ENCODE results near the gene TNFRSF1A.
"Not testable (repeated sequence)": the region's sequence is repeated elsewhere in the genome, so short reads cannot be mapped to it uniquely, and the experiment has no call there.

Gene TNFRSF1A

DNA sequence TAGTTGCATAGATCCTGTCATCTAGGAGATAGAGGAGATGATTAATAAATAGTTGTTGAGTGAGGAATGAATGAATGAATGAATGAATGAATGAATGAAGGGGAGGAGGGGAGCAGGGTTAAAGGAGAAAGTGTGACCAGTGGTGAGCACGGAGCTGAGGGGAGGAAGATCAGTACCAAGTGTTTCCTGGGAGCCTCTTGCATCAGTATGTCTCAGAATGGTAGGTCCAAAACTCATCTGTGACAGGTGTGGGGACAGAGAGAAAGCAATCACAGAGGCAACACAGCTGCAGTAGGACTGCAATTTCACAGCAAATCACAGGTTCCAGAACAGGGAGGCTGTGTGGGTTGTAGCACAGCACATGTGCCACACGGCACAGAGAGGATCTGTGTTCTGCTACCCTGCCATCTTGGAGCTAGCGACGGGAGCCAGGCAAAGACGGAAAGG lies 14.5 kb upstream of the TNFRSF1A start:
- TF ChIP-seq POLR2A (IDR thresholded peaks at IDR 0.05; ENCODE audit: low read length) = no peak
- no peak for TF ChIP-seq GATA1 (IDR thresholded peaks at IDR 0.05; ENCODE audit: low read depth, low read length)

DNA sequence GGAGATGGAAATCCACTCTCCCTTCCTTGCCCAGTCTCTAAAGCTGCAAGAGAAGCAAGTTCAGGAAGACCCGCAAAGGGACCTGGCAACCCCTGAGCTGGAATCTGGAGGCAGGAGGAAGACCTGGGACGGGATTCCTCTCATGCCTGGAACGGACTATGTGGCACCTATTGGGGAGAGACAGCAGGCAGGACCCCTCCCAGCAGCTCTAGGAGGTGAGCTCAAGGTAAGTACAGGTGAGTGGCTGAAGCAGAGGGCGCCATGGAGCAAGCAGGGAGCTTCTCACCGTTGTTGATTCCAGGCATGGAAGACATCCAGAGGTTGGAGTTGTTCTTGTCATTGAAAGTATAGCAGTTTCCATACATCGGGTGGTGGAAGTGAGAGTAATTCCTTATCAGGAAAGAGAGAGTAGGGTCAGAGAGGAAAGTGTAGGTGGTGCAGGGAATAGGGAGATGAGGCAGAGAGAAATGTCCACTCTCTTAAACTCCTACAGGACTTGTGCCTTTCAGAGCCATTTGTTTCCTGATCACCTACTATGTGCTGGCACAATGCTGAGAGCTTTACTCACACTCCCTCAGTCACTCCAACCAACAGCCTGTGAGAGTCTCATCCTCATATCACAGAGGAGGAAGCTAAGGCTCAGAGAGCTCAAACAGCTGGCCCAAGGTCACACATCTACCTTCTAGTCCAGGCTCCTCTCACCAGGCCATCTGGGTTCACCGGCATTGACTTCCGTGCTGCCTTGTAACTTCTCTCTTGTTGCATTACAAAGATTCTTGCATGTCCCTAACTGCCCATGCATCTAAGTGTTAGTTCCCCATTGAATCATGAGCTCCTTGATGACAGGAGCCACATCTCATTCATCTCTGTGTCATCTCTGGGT lies 13.9 kb upstream of the TNFRSF1A start:
- DNase-seq = no peak
- TF ChIP-seq GATA1 (IDR thresholded peaks at IDR 0.05; ENCODE audit: low read depth, low read length) = no peak
- TF ChIP-seq POLR2A (IDR thresholded peaks at IDR 0.05; ENCODE audit: low read length) = no peak

More for the DNA sequence above, 14.5 kb upstream of the TNFRSF1A start:
- no peak for DNase-seq

DNA sequence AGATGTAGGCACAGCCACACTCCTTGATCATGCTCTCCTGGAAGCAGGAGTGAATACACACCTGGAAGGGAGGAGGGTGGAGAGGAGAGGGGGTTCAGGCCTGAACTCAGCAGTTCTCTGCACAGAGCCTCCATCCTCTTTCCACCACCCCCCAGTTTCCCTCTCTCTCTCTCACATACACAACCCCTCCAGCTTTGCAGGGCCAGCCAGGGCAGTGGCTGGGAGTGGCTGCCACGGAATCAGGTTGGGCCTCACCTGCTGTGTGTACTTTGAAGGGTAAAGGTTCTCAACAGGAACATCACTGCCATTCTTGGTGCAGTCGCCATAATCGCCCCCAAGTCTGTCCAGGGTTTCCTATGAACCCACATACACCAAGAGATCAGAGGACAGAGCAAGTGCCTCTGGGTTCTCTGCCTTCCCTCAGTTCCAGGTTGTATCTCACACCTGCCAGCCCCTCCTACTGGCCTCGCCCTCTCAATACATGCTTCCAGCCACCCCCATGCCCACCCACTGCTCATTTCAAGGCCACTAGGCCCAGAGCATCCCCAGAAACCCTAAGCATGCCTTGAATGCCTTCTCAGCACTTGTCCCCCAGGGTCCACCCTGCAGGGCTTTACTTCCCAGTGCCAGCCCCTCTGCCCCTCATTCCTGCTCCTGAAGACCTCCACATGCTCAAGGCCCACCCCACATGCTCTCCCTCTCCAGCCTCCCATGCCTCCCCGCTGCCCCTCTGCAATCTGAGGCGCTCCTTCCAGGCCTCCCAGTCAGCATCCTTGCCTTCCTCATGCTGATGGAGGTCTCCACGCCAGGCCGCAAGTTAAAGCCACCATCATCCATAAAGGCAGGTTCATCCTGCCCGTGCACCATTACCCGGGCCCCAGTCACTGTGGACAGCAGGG lies 12.9 kb upstream of the TNFRSF1A start:
- TF ChIP-seq GATA1 (IDR thresholded peaks at IDR 0.05; ENCODE audit: low read depth, low read length) (no peak), POLR2A (IDR thresholded peaks at IDR 0.05; ENCODE audit: low read length) (no peak)
- DNase-seq = no peak

DNA sequence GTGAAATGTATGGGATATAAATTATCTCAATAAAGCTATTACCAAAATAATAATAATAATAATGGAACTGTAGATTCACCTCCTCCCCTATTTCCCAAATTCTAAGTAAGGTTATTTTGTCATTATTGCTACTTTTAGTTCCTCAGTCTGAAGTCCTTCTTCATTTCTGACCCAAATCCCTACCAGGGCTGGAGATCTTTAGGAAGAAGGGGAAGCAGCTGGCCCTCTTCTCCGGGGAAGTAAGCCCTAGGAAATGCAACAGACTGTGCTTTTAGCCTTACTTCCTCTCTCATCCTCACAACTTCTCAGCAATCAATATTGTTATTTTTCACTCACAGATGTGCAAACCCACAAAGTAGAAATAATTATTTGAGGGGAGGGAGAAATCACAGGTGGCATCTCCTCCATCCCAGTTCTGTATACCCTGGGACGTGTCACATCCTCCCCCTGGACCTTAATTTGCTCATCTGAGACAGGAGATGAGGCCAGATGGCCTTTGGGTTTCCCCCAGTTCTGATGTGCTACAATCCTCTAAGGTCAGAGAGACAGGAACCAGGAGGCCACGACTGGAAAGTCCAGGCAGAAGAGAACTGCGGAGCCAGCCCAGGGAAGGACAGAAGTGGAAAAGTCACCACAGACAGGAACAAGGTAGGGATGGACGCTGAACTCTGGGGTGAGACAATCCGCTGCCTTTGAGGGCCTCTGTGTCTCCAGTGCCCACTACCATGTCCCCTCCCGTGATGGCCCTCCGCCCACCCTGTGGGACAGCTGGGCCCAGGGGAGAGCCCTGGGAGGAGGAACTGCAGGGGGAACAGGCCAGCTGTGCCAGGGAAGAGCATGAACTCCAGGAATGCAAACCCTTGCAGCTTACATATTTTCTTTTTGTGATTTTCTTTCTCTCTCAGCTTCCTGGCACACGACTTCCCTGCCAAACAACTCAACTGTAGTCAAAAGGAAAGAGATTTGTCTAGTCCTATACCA lies 10.6 kb upstream of the TNFRSF1A start:
- no peak for DNase-seq
- TF ChIP-seq GATA1 (IDR thresholded peaks at IDR 0.05; ENCODE audit: low read depth, low read length) (no peak), POLR2A (IDR thresholded peaks at IDR 0.05; ENCODE audit: low read length) (no peak)

DNA sequence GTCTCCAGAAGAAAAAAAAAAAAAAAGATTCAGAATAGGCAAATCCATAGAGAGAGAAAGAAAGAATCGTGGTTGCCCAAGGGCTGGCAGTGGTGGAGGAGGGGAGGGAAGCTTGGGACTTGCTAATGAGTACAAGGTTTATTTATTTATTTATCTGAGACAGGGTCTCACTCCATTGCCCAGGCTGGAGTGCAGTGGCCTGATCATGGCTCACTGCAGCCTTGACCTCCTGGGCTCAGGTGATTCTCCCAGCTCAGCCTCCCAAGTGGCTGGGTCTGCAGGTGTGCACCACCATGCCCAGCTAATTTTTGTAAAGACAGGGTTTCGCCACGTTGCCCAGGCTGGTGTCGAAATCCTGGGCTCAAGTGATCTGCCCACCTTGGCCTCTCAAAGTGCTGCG lies 9.7 kb upstream of the TNFRSF1A start:
- DNase-seq = no peak
- TF ChIP-seq GATA1 (IDR thresholded peaks at IDR 0.05; ENCODE audit: low read depth, low read length) = no peak

DNA sequence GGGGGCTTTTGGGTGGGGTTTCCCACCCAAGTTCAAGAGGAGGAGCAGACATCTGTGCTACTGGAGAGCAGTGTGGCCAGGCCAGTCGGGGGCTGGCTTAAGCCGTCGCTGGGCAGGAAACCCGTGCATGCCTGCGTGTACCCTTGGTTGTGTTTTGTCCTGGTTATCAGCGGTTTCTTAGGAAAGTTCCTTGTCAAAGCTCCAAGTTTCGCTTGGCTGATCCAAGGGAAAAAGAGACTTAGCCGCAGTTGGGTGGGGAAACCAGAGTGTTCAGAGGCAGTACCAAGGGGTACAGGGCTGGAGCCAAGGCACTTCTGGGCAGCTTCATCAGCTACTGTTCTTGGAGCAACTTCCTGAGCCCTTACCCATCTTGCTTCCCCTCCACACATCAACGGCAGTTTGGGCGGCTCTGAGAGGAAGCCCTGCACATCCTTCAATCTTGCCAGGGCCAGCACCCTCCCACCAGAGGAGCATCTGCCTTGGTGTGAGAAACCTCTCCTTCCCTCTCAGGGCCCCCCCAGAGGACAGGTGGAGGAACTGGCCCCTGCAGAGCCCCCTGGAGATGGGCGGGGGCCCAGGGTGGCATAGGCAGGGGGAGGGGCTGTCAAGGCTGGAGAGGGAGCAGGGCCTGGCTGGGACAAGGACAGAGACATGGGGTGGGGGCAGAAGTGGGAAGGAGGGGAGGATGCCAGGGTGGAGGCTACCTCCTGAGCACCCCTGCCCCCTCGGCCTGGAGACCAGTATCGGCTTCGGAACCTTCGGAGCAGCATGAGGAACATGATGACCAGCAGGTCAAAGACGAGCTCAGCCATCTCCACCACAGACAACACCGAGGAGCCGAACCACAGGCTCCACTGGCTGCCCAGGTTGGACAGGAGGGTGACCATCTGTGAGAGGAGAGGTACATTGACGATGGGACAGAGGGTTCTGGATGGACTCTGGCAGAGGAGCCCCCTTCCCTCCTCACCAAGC lies 5.8 kb upstream of the TNFRSF1A start:
- DNase-seq = no peak

DNA sequence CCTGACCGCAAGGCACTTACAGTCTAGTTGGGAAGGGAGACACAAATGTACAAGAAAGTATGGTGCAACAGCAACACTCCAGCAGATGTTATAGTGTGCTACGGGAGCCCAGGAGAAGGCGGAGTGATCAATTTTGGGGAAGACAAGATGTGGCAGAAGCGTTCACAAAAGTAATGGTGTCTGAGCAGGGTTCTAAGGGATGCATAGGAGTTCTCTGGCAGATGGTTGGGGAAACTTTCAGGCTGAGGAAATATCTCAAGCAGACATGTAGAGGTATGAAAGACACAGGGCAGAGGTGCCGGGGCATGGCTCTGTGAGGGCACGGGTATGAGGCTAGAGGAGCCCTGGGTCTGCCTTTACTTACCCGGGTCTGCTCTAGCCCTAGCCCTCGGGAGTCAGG lies 5.1 kb upstream of the TNFRSF1A start:
- TF ChIP-seq POLR2A (IDR thresholded peaks at IDR 0.05; ENCODE audit: low read length) (no peak), GATA1 (IDR thresholded peaks at IDR 0.05; ENCODE audit: low read depth, low read length) (no peak)
- DNase-seq = no peak

More for the DNA sequence above, 5.8 kb upstream of the TNFRSF1A start:
- TF ChIP-seq GATA1 (IDR thresholded peaks at IDR 0.05; ENCODE audit: low read depth, low read length) = no peak
- no peak for TF ChIP-seq POLR2A (IDR thresholded peaks at IDR 0.05; ENCODE audit: low read length)

DNA sequence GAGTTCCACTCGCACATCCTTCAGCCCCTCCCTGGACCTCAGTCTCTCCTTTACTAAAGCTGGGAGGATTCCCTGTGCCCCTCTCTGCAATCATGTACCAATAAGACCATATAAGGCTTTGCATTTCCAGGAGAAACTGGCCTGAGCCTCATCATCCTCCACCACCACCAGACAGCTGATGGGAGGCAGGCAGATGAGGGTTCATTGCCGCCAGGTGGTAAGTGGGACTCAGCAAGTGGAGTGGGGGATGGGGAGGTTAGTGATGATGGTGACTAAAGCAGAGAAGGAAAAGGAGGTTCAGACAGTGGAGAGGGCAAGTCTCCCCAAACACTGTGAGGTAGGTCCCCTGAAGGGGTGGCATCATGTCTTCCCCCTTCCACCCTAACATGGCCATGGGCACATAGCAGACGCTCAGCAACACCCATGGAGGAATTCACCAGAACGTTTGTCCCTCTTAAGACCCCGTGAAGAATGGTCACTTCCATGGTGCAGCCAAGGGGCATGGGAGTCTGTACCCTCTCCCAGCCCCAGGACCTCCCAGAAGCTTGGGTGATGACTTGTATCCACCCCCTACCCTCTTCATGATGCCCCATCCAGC lies 4.5 kb upstream of the TNFRSF1A start:
- no peak for TF ChIP-seq POLR2A (IDR thresholded peaks at IDR 0.05; ENCODE audit: low read length)
- TF ChIP-seq GATA1 (IDR thresholded peaks at IDR 0.05; ENCODE audit: low read depth, low read length) = no peak
- DNase-seq = peak in 1 of 2 experiments; percentile 32

DNA sequence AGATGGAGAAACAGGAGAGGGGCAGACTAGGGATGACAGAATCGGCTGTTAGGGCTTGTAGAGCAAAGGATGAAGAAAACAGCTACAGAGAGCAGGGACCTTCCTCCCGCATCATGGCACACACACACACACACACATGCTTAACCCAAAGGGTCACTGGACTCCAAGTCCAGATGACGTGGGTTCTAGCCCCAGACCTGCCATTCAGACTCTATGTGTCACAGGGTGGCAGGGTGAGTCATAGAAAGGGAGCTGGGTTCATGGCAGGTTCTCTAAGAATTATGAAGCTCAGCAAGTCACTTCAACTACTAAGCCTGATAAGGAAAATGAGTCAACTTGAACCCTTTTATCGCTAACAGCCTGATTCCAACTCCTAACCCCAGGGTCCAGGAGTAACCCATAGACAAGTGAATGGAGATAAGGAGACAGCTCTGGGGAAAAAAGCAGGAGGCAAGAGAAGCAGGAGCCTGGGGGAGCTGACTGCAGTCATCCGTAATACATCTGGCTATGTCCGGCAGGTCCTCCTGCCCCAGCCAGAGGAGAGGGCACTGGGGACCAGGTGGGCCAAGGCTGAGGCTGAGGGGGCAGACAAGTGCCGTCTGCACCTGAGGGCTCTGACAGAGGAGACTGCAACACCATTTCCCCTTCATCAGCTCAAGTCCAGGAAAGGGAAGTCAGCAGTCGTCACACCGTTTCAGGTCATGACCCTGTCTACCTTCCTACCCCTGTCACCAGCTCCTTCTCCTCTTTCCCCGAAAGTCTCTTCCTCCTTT lies 3.6 kb upstream of the TNFRSF1A start:
- TF ChIP-seq GATA1 (IDR thresholded peaks at IDR 0.05; ENCODE audit: low read depth, low read length) (no peak), POLR2A (IDR thresholded peaks at IDR 0.05; ENCODE audit: low read length) (no peak)
- peak; percentile 72 to 86 for DNase-seq

DNA sequence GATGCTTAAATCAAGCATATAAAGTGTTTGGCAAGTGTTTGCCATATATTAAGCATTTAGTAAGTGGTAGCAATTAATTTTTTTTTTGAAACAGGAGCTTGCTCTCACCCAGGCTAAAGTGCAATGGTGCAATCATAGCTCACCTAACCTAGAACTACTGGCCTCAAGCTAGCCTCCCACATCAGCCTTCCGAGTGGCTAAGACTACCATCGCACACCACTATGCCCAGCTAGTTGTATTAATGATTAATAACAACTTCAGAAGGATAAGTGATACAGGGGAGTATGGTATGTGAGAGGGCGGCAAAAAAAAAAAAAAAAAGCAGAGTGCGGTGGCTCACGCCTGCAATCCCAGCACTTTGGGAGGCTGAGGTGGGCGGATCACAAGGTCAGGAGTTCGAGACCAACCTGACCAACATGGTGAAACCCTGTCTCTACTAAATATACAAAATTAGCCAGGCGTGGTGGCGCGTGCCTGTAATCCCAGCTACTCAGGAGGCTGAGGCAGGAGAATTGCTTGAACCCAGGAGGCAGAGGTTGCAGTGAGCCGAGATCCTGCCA lies 2.3 kb upstream of the TNFRSF1A start:
- not testable (repeated sequence) for DNase-seq

DNA sequence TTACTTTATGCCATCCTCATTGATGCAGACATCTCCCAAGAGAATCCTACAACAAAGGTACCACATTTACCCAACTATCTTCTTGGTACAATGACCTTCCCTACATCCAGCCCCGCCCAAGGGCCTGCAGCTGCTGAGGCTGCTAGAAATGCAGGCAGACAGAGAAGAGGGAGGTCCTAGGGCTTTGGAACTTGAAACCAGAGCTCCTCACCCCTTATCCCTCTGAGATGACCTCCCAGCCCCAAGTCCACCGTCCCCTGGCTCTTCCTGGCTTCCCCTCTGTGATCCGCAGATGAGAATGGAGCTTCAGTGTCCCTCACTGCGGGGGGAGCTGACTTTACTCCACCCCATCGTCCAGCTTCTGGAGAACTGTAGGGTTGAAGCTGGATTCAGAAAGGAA lies 1.6 kb upstream of the TNFRSF1A start:
- TF ChIP-seq GATA1 (IDR thresholded peaks at IDR 0.05; ENCODE audit: low read depth, low read length) = no peak
- TF ChIP-seq POLR2A (IDR thresholded peaks at IDR 0.05; ENCODE audit: low read length) = no peak
- DNase-seq = no peak

Data from erythroblast (primary cell).